DOHH2 (cell line): Measurements from ENCODE around the gene MRPS18A.

Source experiments
- CTCF ChIP-seq: fragments of 200-600 bp; sonication (generic); IDR thresholded peaks from one replicate; pipeline ENCODE4 v1.5.1; 2014; ENCODE audit warnings: antibody characterized with exemption, mild to moderate bottlenecking, low read depth, low read length; ENCODE audit not compliant: poor library complexity, severe bottlenecking
- EZH2phosphoT487 ChIP-seq: fragments of 200-600 bp; sonication (generic); IDR thresholded peaks from 2 replicates; pipeline ENCODE4 v1.6.1; 2017; ENCODE audit warnings: borderline replicate concordance, mild to moderate bottlenecking, antibody characterized with exemption, low read length, moderate library complexity, mixed read lengths

GRCh38 chr6:43622541-43622940 is 65.0 kb downstream of the MRPS18A start:
- TF ChIP-seq EZH2phosphoT487 (no peak), CTCF (no peak)
